Fibroblast of the aortic adventitia (primary cell): ENCODE data around the gene DPH2. TPM values are rescaled to one million over a fixed set of nuclear protein-coding genes. Genes with fewer than 3 reads are reported as not detected.
A peak's percentile ranks its signal among the peaks of the same experiment; 100 is the strongest.

Experiments used
- DNase-seq: peaks from one replicate; pipeline ENCODE4 v3.0.0-alpha.2; 2010; ENCODE audit warnings: low read depth
- H3K4me3 ChIP-seq: 2 replicates; pipeline ENCODE4 v1.5.1; 2011; ENCODE audit warnings: low read depth, mild to moderate bottlenecking, control low read depth, low read length, moderate library complexity
- CTCF ChIP-seq: IDR thresholded peaks from 2 replicates; pipeline ENCODE4 v1.5.1; 2011; ENCODE audit warnings: mild to moderate bottlenecking, low read length, control low read depth, inconsistent platforms; ENCODE audit not compliant: insufficient read depth
- total RNA-seq: library from RNA; depleted of rRNA; stranded (reverse); fragments of >200 nt; gene quantifications from 2 replicates; pipeline ENCODE4 v1.2.3, GENCODE V29; 2012; ENCODE audit warnings: low replicate concordance

The DPH2 gene
- total RNA-seq, 1 donor: 15.6 TPM

- no peak for DNase-seq
- H3K4me3 ChIP-seq: no peak overlapping the region
- TF ChIP-seq CTCF: no peak
Observed at GRCh38 chr1:43993206-43993914, 23.6 kb downstream of the DPH2 start.

- no peak for DNase-seq
- TF ChIP-seq CTCF: no peak
- no peak overlapping the region for H3K4me3 ChIP-seq
Observed at GRCh38 chr1:43994071-43994470, 24.3 kb downstream of the DPH2 start.

GRCh38 chr1:43994794-43995790, 25.3 kb downstream of the DPH2 start:
- TF ChIP-seq CTCF: peak; percentile 38
- no peak overlapping the region for H3K4me3 ChIP-seq
- DNase-seq: no peak

GRCh38 chr1:43995984-43996732, 26.3 kb downstream of the DPH2 start:
- no peak for DNase-seq
- no peak for TF ChIP-seq CTCF

GRCh38 chr1:43996733-43997115, 26.9 kb downstream of the DPH2 start:
- TF ChIP-seq CTCF: no peak
- no peak overlapping the region for H3K4me3 ChIP-seq
- DNase-seq: no peak

More at GRCh38 chr1:43995984-43996732, 26.3 kb downstream of the DPH2 start:
- no peak overlapping the region for H3K4me3 ChIP-seq

GRCh38 chr1:43997295-43997999, 27.6 kb downstream of the DPH2 start:
- no peak for TF ChIP-seq CTCF

More at GRCh38 chr1:43997295-43997999, 27.6 kb downstream of the DPH2 start:
- no peak overlapping the region for H3K4me3 ChIP-seq
- DNase-seq: no peak
